ENCODE results near the gene GSKIP. TPM values are rescaled to one million over a fixed set of nuclear protein-coding genes. Genes with fewer than 3 reads are reported as not detected.

Gene GSKIP
- total RNA-seq, 2 experiments from 2014 or later: 18.1 to 22.8 TPM

DNA sequence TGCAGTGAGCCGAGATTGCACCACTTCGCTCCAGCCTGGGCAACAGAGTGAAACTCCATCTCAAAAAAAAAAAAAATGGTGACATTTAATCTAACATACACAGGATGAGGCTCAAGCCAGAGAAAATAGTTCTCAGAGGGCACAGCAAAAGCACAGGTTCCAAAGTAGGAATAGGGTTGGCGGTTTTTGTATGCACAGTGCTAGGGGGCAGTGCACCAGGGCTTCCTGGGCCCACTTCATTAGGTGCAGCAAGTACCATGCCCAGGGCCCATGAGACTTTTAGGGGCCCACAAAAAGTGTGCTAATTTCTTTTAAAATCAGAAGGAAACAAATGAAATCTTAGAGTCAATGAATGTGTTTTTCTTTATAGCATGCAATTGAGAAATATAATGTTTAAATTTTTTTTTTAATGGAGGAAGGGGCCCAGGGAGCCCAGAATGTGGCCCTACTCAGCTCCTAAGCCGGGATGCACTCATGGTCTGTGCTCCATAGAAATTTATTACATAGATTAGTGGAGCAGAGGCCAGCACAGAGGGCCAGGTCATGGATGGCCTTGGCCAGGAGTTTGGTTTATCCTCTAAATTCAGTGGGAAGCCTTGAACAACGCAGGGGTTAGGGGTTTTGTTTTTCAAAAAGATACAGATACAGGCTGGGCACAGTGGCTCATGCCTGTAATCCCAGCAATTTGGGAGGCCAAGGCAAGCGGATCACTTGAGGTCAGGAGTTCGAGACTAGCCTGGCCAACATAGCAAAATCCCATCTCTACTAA, 30.9 kb downstream of the GSKIP start:
- DNase-seq: no peak
- Mint-ChIP-seq H3K27me3 (peaks cover 13% of the 10 kb centered on the region), H3K36me3 (no peaks in the 10 kb centered on the region), H3K4me1 (peaks cover 6% of the 10 kb centered on the region), H3K4me3 (no peak overlapping the region), H3K9me3 (no peaks in the 10 kb centered on the region), H3K27ac (no peak overlapping the region)

DNA sequence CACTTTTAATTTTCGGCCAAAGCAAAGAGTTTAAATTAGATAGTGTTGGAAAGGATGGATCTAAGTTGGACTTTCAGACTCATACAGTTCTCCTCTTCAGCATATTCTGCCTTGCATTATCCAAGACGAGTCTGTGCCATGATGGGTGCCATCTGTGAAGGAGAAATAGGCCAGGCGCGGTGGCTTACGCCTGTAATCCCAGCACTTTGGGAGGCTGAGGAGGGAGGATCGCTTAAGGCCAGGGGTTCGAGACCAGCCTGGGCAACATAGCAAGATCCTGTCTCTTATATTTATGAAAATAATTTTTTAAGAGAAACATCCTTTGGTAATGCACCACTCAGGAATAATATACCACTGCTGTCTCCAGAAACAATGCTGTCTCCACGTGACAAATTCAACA, 35.1 kb downstream of the GSKIP start:
- H3K27me3 Mint-ChIP-seq: peaks cover 6% of the 10 kb centered on the region
- no peaks in the 10 kb centered on the region for H3K4me1 Mint-ChIP-seq
- no peaks in the 10 kb centered on the region for H3K36me3 Mint-ChIP-seq
- no peak for DNase-seq
- H3K27ac Mint-ChIP-seq: no peak overlapping the region
- no peak overlapping the region for H3K4me3 Mint-ChIP-seq
- H3K9me3 Mint-ChIP-seq: no peaks in the 10 kb centered on the region

DNA sequence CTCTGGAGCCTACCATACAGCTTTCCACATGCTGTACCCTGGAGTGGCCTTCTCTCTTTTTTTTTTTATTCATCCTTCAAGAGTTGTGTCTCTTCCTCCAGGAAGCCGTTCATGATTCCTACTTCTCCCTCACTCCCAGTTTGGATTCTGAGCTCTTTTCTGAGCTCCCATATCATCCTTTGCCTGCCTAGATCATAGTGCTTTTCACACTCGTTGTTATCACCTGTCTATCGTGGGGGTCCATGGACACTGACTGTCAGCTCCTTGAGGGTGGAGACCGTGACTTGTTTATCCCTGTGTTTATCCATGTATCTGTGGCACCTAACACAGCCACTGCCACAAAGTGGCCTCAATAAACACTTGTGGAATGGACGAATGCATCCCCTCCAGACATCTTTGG, 35.6 kb downstream of the GSKIP start:
- H3K4me3 Mint-ChIP-seq: no peak overlapping the region
- H3K4me1 Mint-ChIP-seq: no peaks in the 10 kb centered on the region
- peaks cover 6% of the 10 kb centered on the region for H3K27me3 Mint-ChIP-seq
- no peak overlapping the region for H3K27ac Mint-ChIP-seq
- H3K36me3 Mint-ChIP-seq: no peaks in the 10 kb centered on the region
- H3K9me3 Mint-ChIP-seq: no peaks in the 10 kb centered on the region
- no peak for DNase-seq

DNA sequence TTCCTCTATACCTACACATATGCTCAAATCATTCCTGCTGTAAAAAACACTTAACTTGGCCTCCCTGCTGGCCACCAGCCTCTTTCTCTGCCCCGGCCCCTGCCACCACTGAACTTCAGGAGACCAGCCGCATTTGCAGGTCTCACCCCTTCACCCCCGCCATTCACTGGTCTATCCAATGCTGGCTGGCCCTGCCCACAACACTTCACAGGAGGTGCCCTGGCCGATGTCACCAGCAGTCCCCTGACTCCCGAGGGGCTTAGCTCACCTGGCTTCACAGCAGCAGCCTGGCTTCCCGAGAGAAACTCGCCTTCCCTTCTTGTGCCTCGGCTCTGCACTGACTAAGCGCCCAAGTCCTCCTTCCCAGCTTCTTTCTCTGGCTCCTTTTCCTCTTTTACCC, 36.1 kb downstream of the GSKIP start:
- H3K36me3 Mint-ChIP-seq: no peaks in the 10 kb centered on the region
- H3K27me3 Mint-ChIP-seq: peaks cover 6% of the 10 kb centered on the region
- no peak overlapping the region for H3K4me3 Mint-ChIP-seq
- H3K4me1 Mint-ChIP-seq: no peaks in the 10 kb centered on the region
- no peaks in the 10 kb centered on the region for H3K9me3 Mint-ChIP-seq
- H3K27ac Mint-ChIP-seq: no peak overlapping the region
- DNase-seq: no peak

DNA sequence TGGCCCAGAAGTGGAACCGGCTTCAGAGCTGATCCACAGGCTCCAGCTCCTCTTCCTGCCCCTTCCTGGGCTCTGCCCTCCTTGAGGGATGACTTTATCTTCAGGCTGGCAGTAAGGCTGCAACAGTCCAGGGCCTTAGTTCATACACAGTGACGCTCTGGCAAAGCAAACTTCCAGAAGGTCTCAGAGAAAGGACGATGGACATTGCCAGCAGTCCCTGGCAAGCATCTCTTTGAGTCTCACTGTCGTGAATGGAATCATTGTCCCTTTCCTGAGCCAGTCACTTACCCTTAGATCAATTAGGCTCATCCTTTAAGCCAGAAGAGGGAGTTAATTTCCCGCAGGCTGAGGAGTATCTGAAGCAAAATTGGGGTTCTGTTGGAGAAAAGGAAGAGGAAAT, 37.2 kb downstream of the GSKIP start:
- no peaks in the 10 kb centered on the region for H3K36me3 Mint-ChIP-seq
- H3K4me1 Mint-ChIP-seq: no peaks in the 10 kb centered on the region
- DNase-seq: no peak
- H3K9me3 Mint-ChIP-seq: no peaks in the 10 kb centered on the region
- no peak overlapping the region for H3K27ac Mint-ChIP-seq
- no peak overlapping the region for H3K4me3 Mint-ChIP-seq
- peaks cover 6% of the 10 kb centered on the region for H3K27me3 Mint-ChIP-seq

DNA sequence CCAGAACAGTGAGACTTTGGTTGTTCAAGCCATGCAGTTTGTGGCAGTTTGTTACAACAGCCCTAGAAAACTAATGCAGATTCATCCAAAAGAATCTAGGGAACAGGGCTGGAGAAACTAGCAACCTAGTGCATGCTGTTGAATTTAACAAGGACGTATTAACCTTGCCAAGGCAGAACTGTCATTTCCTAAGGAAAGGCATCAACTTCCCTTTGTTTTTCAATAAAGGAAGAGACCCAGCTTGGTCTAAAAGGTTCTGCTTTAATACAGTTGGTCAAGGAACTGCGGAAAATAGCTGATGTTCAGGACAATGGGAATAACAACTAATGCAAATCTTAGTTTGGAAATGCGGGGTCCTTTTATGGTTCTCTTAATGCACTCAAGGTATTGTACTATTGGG, 40.1 kb downstream of the GSKIP start:
- no peaks in the 10 kb centered on the region for H3K9me3 Mint-ChIP-seq
- no peaks in the 10 kb centered on the region for H3K36me3 Mint-ChIP-seq
- H3K4me1 Mint-ChIP-seq: no peaks in the 10 kb centered on the region
- H3K27ac Mint-ChIP-seq: no peak overlapping the region
- no peak overlapping the region for H3K4me3 Mint-ChIP-seq
- DNase-seq: no peak
- peaks cover 6% of the 10 kb centered on the region for H3K27me3 Mint-ChIP-seq

DNA sequence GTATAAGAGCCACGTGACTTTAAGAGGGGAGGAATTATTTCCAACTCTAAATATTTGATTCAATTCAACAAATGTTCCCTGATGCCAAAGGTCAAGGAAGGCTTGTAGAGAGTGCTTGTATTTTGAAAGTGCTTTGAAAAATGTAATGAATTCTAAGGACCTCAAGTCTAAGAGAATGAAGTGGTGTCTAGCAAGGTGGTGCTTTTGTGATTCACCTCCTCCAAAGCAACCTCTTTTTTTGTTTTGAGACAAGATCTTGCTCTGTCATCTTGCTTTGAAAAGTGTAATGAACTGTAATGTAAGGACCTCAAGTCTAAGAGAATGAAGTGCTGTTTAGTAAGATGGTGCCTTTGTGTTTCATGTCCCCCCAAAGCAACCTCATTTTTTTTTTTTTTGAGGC, 42.4 kb downstream of the GSKIP start:
- H3K9me3 Mint-ChIP-seq: no peaks in the 10 kb centered on the region
- no peak overlapping the region for H3K27ac Mint-ChIP-seq
- DNase-seq: no peak
- no peaks in the 10 kb centered on the region for H3K36me3 Mint-ChIP-seq
- H3K4me1 Mint-ChIP-seq: no peaks in the 10 kb centered on the region
- H3K4me3 Mint-ChIP-seq: no peak overlapping the region
- H3K27me3 Mint-ChIP-seq: no peaks in the 10 kb centered on the region

DNA sequence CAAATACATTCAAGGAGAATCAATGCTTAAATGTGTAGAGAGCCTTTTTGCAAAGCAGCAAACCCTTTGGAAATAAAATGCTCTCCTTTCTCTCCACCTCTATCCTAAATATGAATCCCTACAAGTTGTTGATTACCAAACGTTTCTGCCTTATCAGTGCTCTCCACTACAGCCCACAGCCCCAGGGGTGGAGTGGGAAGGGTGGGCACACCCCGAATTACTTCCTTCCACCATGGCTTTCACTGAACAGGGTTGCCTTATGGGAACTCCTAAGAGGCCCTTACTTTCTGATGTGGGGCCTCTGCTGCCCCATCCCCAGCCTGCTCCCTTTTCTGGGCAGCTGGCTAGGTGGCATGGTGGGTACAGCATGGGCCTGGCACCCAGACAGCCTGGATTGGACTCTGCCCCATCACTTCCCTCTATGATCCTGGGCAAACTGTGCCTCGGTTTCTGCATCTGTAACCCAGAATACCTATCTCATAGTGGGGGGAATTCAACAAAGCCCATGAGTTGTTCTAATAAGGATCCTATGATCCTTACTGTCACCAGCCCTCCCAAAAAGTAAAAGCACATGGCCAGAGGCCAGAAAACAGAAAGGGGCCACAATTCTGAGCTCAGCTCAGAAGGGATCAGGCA, 44.7 kb downstream of the GSKIP start:
- DNase-seq: no peak
- no peak overlapping the region for H3K4me3 Mint-ChIP-seq
- no peaks in the 10 kb centered on the region for H3K9me3 Mint-ChIP-seq
- no peak overlapping the region for H3K27ac Mint-ChIP-seq
- no peaks in the 10 kb centered on the region for H3K4me1 Mint-ChIP-seq
- H3K27me3 Mint-ChIP-seq: no peaks in the 10 kb centered on the region
- no peaks in the 10 kb centered on the region for H3K36me3 Mint-ChIP-seq

DNA sequence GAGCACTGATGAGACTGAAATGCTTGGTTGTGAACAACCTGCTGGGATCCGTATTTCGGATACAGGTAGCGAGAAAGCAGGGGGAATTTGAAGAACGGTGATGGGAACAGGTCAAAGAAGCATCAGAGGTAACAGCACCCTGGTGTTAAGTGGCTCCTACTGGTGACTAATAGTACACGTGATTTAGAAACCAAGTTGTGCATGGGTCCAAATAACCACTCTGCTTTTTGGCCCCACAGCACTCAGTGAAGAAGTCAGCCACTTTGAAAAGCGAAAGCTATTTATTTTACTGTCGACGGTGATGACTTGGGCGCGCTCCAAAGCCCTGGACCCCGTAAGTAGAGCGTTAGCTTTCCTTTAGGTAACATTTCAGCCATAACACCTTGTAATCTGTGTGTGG, 45.3 kb downstream of the GSKIP start:
- Mint-ChIP-seq H3K36me3 (no peaks in the 10 kb centered on the region), H3K4me1 (no peaks in the 10 kb centered on the region), H3K27me3 (no peaks in the 10 kb centered on the region), H3K4me3 (no peak overlapping the region), H3K9me3 (no peaks in the 10 kb centered on the region), H3K27ac (no peak overlapping the region)
- DNase-seq: no peak

DNA sequence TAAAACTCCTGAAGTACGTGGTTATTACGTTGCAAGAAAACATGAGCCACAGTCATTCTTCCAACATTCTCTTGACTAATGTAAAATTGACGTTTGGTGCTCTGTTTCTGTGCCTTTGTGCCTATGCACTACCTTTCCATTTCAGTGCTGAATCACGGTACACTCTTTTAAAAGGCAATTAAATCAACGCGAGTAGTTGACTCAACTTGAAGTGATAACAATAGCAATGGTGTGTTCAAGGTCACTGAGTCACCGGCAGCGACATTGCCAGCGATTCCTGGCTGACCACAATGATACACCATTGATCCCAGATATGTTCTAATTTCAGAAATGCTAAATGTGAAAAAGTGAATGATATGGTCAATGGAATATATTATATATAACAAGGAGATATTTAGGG, 46.4 kb downstream of the GSKIP start:
- H3K27ac Mint-ChIP-seq: no peak overlapping the region
- H3K36me3 Mint-ChIP-seq: no peaks in the 10 kb centered on the region
- no peak overlapping the region for H3K4me3 Mint-ChIP-seq
- H3K27me3 Mint-ChIP-seq: no peaks in the 10 kb centered on the region
- no peak for DNase-seq
- H3K9me3 Mint-ChIP-seq: no peaks in the 10 kb centered on the region
- no peaks in the 10 kb centered on the region for H3K4me1 Mint-ChIP-seq

DNA sequence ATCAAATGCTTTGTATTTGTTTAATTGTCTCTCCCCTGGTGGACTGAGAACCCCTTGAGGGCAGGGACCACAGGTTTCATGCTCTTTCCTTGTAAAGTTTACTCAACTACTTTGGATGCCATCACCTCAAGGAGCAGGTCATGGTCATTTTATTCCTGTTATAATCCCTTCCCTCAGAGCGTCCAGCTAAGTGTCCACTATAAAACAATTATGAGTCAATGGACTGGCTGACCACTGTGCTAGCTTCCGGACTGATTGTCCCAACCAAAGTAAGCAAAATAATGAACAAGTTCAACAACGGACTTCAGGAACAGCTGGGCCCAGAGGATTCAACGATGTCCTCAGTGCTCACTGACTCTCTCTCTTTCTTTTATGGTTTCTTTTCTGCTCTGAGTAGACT, 46.8 kb downstream of the GSKIP start:
- no peaks in the 10 kb centered on the region for H3K4me1 Mint-ChIP-seq

DNA sequence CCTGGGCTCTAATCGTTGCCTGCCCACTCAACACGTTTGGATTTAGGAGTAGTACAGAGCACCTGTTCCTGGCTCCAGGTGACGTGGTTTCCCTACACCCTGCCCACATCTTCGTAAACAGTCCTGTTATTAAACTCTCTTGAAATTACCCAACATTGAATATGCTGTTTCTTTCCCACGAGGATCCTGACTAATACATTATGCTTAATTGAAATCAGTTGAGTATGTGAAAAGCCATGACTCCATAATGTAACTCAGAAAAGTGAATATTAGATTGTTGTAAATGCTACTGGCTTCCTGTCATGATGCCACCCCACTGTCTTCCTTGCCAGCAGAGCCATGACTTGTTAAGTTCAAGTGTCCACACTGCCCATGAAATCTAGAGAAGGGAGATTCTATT, 50.2 kb downstream of the GSKIP start:
- no peaks in the 10 kb centered on the region for H3K27me3 Mint-ChIP-seq
- H3K27ac Mint-ChIP-seq: no peak overlapping the region
- H3K4me3 Mint-ChIP-seq: no peak overlapping the region
- DNase-seq: no peak
- H3K36me3 Mint-ChIP-seq: no peaks in the 10 kb centered on the region
- no peaks in the 10 kb centered on the region for H3K9me3 Mint-ChIP-seq
- no peaks in the 10 kb centered on the region for H3K4me1 Mint-ChIP-seq

More for the DNA sequence above, 46.8 kb downstream of the GSKIP start:
- no peak for DNase-seq
- Mint-ChIP-seq H3K27ac (no peak overlapping the region), H3K9me3 (no peaks in the 10 kb centered on the region), H3K4me3 (no peak overlapping the region), H3K27me3 (no peaks in the 10 kb centered on the region), H3K36me3 (no peaks in the 10 kb centered on the region)

DNA sequence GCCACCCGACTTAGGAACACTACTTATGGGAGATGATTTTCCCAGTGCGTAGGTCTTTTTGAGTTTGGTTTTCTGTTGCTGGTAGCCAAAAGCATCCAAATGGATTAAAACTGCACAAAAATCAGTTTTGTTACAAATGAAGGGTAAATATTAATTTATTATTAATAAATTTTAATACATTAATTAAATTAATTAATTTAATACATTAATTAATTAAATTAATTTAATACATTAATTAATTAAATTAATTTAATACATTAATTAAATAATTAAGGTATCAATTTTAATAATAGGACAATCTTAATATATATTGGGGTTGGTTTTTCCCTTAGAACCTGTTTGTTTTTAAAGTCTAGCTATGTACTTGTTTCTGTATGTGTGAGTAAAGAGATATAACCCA, 52.2 kb downstream of the GSKIP start:
- Mint-ChIP-seq H3K27ac (no peak overlapping the region), H3K36me3 (no peaks in the 10 kb centered on the region), H3K27me3 (no peaks in the 10 kb centered on the region), H3K4me3 (no peak overlapping the region), H3K9me3 (no peaks in the 10 kb centered on the region), H3K4me1 (no peaks in the 10 kb centered on the region)
- DNase-seq: no peak

DNA sequence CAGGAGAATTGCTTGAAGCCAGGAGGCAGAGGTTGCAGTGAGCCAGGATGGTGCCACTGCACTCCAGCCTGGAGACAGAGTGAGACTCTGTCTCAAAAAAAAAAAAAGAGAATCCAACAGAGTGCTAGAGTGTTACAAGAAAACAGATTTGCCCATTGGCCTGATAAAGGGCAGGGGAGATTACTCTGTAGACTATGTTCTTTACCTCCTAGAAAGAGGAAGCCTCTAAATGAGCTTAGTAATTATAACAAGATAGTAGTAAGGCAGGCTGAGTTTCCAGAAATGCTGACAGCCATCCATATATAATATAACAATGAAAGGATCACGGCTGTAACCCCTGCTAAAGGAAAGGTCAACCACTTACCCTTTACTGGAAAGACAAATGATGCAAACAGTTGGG, 53.0 kb downstream of the GSKIP start:
- Mint-ChIP-seq H3K4me1 (no peaks in the 10 kb centered on the region), H3K36me3 (no peaks in the 10 kb centered on the region), H3K4me3 (no peak overlapping the region), H3K27me3 (no peaks in the 10 kb centered on the region), H3K27ac (no peak overlapping the region), H3K9me3 (no peaks in the 10 kb centered on the region)
- no peak for DNase-seq

DNA sequence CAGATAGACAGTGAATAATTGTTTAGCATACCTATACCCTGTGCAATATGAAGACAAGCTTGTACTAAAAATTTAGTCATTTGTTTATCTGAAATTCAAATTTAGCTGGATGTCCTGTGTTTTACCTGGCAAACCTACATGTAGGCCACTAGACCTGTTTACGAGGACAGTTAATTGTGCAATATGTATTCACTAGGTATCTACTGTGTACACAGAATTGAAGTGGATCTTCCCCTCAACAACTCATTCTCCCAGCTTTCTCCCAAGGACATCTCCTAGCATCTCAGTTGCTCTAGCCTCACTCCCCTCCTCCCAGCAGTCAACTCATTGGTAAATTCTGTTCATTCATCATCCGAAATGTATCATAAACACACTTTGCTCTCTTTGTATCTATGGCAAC, 53.9 kb downstream of the GSKIP start:
- no peaks in the 10 kb centered on the region for H3K9me3 Mint-ChIP-seq
- no peaks in the 10 kb centered on the region for H3K27me3 Mint-ChIP-seq
- H3K4me3 Mint-ChIP-seq: no peak overlapping the region
- no peak for DNase-seq
- no peaks in the 10 kb centered on the region for H3K4me1 Mint-ChIP-seq
- no peaks in the 10 kb centered on the region for H3K36me3 Mint-ChIP-seq
- H3K27ac Mint-ChIP-seq: no peak overlapping the region

DNA sequence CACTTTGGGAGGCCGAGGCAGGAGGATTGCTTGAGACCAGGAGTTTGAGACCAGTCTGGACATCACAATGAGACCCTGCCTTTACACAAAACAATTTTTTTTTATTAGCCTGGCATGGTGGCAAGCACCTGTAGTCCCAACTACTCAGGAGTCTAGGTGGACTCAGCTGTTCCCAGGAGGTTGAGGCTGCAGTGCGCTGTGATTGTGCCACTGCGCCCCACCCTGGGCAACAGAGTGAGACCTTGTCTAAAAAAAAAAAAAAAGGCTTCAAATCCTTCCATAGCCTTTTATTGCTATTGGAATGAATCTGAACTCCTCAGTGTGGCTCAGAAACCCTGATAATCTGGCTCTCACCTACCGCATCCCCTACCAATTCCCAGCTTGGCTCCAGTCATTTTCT, 54.7 kb downstream of the GSKIP start:
- H3K27me3 Mint-ChIP-seq: no peaks in the 10 kb centered on the region
- no peak overlapping the region for H3K4me3 Mint-ChIP-seq
- H3K36me3 Mint-ChIP-seq: no peaks in the 10 kb centered on the region
- no peak overlapping the region for H3K27ac Mint-ChIP-seq
- H3K4me1 Mint-ChIP-seq: no peaks in the 10 kb centered on the region
- DNase-seq: no peak
- no peaks in the 10 kb centered on the region for H3K9me3 Mint-ChIP-seq
